HG03064 (cell line): Measurements from ENCODE around the gene ACOX1.

Experiments
- ATAC-seq: cut with Tn5 transposase; IDR thresholded peaks from one replicate; pipeline ENCODE4 v1.9.1; 2021; ENCODE audit warnings: low read depth; ENCODE audit not compliant: unreplicated experiment

Gene ACOX1

DNA sequence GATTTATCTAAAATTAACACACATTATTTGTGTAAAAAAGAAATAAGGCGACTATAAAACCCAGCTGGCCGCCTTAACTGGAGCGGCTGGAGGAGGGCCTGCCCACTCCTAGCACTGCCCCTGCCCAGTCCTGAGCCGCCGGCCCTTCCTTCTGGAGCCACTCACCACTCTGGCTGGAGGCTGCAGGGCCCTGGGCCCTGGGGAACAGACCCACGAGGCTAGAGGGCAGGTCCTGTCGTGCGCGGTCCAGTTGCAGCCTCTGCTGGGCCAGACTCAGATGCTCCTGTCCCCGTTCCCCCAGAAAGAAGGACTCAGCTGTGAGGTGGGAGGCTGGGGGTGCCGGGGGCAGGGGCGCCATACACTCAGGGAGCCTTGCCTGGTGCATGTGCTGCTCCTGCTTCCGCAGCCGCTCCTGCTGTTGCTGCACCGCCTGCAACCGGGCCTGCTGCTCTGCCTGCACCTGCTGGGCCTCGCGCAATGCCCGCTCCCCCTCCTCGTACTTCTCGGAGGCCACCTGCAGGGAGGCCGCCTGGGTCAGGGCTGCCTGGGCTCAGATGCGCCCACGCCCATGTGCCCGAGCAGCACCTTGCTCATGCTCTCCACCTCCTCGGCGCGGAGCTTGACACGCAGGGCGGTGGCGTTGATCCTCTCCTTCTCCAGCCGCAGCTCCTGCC, 65.3 kb downstream of the ACOX1 start:
- no peak for ATAC-seq

DNA sequence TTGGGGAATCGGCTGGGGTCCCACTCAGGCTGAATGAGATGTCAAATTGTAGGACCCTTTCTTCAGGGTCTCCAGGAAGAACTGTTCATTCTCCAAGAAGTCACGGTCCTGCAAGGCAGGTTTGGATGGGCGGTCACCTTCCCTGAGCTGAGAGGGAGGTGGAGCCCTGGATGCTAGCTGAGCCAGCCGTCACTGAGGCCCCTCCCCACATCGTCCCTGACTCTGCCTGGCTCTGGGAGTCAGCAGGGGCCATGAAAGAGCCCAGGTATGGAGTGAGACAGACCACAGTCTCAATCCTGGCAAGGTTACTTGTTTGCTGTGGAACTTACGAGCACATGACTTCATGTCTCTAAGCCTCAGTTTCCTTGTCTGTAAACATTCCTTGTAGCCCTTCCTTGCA, 68.3 kb downstream of the ACOX1 start:
- ATAC-seq: no peak

DNA sequence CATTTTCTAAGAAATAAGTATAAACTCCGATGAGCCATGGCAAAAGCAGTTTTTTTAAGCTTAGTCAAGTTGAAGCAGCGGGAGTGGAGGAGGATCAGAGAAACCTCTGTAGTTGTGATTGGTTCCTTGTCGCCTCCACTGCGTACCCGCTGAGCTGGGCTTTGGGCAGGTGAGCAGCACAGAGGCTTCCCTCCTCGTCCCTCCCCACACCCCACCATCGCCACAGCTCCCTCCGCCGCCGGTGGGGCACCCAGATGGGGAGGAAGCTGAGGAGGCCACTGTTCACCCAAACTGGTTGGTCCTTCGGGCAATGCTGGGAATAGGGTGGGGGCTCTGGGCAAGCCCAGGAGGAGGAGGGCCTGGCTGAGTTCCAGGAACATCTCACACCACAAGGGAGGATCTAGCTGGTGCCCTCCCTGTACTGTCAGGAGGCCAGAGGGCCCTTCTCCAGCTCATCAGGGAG, 69.1 kb downstream of the ACOX1 start:
- no peak for ATAC-seq

DNA sequence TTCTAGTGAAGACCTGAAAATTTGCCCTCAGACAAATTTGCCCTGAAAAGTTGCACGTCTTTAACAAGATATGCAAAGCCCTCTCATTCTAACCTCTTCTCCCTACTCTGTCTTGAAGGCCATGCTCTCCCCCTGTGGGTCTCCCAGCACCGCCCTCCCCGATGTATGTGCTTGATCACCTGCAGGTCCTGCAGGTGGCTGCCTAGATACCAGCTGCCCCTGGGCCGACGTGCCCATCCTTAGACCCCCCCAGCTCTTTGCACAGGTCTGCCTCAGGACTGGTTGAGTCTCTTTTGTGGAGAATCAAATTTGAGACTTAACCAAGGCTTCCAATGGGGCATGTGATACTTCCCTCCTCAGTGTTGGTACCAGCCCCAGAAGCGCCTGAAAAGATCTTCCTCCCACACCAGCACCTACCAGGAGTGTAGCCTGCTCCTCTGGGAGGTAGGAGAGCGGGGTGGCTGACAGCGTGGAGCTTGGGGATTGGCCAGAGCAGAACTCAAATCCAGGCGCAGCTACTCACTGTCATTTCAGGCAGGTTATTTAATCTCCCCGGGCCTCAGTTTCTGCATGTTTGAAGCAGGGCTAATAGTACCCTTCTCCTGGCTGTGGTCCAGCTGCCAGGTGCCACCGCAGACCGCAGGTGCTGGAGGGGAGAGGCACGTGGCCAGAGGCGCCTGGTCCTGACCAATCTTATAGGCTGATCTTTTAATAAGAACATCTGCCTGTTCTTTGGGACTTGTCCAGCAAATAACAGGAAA, 69.7 kb downstream of the ACOX1 start:
- ATAC-seq: no peak

DNA sequence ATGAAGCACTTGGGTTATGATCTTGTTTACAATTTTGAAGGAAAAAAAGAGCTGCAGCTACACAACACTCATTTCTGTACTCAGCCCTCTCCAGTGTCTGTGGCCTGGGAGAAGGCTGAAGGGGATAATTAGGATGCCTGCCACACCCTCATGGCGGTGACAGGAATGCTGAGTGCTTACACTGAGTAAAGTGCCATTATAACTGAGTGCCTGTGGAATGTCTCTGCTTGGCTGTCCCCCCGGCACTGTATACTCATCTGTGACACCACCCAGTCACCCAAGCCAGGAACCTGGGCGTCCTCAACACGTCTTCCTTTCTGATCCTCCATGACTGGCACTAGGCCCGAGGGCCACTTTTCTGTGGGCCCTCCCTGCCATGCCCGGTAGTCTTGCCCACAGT, 70.8 kb downstream of the ACOX1 start:
- no peak for ATAC-seq

DNA sequence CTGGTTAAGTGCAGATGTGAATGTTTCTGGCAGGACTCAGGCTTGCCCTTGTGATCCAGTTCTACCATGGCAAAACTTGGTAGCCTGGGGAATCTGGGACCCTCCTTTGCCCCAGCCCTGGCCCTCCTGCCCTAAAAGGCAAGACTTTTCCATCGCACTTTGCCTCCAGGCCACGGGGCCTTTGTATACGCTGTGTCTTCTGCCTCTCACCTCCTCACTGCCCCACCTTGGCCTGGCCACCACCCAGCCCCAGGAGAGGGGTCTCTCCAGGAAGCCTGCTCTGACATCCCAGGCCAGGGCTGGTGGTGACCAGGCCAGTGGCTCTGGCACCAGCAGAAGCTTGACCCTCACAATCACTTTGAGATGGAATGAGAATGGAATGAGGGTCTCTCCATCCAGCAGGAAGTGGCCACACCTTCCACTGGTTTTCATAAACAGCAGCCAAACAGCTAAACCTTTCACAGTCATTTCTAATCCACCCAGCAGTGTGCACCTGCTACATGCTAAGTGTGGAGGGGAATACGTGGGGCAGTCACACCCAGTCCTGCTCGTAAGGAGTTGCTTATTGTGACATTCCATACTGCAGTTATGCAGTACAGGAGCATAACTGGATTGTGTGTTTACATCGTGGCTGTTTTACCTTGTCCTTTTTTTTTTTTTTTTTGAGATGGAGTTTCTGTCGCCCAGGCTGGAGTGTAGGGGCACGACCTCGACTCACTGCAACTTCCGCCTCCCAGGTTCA, 72.7 kb downstream of the ACOX1 start:
- ATAC-seq: no peak

DNA sequence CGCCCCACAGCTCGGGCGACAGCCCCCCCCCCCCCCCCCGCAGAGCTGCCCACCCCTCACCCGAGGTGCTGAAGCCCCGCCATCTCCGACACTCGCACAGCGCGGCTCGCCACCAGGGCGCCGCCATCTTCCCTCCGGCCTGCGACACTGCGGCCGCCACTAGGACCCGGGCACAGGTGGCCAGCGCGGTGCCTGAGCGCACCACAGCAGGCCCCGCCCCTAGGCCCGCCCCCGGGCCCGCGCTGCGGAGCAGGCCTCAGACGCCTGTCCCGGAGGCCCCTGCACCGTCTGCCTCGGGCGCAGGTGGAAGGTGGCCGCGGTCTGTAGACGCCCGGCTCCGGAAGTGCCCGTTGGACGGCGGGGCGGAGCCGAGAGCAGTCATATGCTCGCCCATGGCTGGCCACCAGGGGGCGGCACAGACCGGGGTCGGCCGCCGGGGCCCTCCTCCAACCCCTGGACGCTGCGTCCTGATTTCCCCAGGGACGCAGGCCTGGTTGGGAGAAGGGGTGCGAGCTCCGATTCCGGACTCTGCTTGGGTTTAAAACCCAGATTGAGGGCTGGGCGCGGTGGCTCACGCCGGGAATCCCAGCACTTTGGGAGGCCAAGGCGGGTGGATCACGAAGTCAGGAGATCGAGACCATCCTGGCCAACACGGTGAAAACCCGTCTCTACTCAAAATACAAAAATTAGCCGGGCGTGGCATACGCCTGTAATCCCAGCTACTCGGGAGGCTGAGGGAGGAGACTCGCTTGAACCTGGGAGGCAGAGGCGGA, 74.0 kb downstream of the ACOX1 start, which contains the start of gene MRPL38:
Gene MRPL38, minus strand, starts transcription at position 136 of the 773 bp plus-strand sequence. Its CDS starts 9 bp downstream, at position 127.
- peak; percentile 96 for ATAC-seq

DNA sequence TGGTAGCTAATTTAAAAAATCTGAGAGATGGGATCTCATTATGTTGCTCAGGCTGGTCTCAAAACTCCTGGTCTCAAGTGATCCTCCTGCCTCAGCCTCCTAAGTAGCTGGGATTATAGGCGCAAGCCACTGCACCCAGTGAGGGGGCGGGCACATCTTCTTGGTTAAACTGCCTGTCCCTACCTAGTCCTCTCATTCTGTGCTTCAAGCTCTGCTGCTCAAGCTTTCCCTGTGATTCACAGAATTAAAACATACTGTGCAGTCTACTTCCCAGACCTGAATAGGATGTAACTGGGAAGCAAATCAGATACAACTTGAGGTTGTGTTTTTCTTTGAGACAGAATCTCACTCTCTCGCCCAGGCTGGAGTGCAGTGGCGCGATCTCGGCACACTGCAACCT, 76.6 kb downstream of the ACOX1 start:
- no peak for ATAC-seq

DNA sequence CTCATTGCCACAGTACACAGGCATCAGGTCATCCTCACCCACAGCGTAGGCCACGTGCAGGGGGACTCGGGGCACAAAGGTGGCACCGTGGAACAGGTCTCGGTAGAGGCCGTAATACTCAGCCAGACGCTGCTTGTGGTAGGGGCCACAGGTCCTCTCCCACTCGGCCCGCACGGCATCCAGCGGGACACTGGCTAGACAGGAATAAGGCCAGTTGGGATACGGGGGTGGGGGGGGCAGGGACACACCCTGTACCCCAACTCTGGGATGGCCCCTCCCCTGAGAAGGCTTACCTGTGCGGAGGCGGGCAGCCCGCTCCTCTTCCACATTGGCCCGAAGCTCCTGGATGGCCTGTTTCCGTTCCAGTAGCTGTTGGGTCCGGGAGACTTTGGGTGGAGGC, 77.2 kb downstream of the ACOX1 start:
- no peak for ATAC-seq

DNA sequence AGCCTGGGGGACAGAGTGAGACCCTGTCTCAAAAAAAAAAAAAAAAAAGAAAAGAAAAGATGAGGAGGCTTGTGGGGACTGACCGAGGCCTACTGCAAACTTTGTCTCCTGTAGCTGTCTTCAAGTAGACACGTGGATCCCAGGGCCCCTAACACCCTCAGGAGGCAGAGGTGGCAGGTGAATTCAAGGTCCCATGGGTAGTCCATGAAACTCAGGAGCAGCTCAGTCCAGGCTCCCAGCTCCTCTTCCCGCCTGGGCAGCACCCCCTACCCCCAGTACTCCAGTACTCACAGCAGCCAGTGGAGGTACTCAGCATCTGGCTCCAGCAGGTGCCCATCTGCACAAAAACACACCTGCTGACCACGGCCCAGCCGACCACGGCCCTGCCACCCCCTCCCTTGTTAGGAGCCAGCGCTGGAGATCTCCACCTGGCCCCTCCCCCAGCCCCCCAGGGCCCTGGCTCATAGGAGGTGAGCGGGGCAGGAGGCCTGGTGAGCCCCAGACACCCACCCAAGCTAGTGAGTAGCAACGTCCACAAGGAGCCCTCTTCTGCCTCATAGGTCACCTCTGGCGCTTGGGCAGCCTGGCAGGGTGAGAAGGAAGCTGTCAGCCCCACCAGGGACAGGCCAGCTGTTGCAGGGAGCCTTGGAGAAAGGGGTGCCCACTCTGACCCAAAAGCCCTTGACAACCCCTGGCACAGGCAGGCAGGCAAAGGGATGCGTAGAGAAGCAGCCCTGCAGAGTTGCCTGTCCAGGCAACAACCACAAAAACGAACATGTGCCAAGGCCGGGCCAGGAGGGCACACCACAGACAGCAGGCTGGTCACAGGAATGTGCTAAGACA, 78.1 kb downstream of the ACOX1 start:
- no peak for ATAC-seq

DNA sequence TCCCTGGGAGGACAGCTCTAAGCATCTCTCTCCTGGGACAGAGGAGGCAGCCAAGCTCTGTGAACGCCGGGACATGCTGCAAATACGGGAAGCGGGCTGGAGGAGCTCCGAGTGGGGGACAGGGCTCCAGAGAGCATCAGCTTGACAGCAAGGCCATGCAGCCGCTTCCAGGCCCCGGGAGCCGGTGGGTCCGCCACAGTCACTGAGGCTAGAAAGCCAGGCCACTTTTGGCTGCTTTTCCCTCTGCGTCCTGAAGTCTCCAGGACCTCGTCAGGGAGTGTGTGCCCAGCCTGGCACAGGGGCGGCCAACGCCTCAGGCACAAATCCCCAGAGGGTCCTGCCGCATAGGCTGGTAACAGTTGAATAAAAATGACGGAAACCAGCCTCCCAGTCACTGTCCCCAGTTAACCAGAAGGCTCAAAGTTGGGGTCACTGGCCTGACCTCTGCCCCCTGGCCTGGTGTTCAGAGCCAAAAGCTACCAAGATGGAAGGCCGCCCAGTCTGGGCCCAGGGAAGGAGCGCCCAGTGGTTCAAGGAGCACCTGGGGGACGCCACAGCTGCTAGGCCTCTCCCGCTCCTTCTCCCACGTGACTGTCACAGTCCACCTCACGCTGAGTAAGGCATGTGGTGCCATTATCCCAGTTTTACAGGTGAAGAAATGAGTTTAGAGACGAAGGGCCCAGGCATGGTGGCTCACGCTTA, 79.0 kb downstream of the ACOX1 start:
- ATAC-seq: no peak

DNA sequence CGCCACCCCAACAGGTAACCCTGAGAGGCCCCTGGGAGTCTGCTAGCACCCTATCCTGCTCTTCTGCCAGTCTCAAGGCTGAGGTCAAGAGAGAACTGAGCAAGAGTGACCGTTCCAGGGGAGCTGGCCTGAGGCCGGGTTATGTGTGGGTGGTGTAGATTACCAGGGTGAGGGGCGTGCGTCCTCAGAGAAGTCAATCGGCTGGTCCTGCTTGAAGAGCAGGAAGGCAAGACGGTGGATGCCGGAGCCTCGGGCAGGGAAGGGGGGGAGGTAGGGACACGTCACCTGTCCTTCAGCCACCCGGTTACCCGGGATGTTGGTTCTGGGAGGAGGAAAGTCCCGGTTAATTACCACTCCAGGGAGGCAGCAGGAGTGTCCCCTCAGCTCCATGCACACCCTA, 79.6 kb downstream of the ACOX1 start:
- ATAC-seq: no peak

DNA sequence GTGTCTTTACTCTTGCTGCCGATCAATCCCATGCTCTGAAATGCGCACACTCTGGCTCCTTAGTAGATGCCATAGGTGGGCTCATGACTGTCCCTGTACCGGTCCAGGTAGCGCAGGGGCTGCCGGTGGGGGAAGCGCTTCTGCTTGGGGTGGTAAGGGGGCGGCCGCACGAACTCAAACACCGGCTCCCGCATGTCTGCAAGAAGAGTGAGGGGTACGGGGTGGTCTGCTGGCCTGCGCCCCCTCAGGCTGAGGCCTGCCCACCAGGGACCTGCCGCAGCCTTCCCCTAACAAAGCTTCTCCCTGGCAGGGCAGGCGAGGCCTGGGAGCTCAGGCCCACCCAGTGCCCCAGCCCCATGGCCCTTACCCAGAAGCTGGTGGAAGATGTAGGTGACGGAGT, 80.2 kb downstream of the ACOX1 start:
- ATAC-seq: no peak

DNA sequence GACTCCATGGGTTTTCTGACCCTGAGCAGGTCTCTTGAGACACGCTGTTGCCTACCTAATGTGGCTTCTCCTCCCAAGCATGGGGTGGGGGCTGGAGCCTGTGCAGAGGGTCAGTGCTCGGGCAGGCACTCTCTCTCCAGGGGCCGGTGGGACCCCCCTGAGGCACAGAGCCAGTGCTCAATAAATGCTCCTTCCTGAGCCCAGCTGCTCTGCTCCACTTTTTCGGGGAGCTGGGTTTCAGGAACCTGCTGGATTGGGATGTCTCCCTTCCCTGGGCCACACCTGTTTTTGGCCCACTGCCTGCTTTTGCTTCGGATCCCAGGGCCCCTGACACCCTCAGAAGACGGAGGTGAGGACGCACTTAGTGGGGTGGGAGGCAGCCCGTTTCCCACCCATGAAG, 80.9 kb downstream of the ACOX1 start:
- no peak for ATAC-seq

DNA sequence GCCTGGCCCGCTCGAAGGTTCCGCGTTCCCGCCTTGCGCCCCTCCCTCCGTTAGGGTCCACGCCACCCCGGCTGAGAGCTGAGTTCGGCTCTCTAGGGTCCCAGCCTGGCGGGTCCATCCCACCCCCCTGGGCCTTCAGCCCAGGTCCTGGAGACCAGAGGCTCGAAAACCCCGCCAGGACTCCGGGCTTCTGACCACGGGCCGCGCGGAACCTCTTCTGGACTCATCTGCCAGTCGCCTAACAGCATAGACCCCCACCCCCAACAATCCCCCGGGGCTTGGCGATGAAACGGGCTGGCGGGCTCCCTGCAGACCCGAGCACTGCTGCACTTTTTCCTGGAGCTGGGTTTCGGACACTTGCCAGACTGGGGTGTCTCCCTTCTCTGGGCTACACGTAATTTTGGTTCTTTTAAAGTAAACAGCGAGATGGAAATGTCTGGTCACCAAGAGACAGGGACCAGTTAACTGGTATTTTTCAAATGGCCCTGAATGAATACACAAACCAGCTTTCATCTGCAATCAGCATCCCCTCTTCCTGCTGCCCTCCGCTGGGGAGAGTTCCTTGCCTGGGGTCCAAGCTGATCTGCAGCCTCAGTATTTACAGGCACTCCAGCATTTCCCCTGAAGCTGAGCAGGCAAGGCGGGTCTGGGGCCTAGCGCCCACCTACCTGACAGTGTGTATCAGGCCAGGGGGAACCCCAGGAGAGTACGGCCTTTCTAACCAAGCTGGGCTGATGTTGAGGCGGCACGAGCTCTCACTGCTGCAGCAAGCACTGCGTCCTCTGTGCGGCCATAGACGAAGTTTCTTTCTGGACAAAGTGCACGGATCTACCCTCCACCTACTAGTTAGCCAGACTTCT, 81.6 kb downstream of the ACOX1 start:
- ATAC-seq: no peak

DNA sequence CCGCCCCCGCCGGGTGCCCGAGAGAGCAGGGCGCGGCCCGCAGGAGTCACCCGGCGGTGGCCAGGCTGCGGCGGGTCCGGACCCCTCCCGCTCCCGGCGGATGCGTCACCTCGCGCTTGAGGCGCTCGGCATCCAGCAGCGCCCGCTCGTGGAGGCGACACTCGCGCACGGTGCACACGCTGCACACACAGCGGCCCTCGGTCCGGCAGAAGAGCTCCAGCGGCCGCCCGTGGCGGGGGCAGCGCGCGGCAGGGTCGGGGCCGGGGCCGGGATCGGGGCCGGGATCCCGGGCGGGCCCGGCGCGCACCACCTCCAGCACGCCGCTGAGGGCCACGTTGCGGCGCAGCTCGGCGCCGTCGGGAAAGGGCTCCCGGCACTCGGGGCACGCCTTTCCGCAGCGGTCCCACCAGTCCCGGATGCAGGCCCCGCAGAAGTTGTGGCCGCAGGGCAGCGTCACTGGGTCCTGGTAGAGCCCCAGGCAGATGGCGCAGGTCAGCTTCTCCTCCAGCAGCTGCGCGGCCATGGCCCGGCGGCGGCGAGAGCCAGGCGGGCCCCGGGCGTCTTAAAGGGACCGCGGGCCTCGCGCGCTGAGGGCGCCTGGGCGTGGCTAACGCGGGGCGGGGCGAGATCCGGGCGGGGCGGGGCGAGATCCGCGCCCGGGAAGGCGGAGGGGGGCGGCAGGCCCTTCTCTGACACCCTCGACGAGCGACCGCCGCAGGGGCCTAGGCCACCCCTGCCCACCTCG, 82.4 kb downstream of the ACOX1 start, which contains the start of gene TRIM65:
Gene TRIM65, minus strand, starts transcription at position 537 of the 745 bp plus-strand sequence. Its CDS starts 14 bp downstream, at position 523.
- peak; percentile 48 for ATAC-seq

DNA sequence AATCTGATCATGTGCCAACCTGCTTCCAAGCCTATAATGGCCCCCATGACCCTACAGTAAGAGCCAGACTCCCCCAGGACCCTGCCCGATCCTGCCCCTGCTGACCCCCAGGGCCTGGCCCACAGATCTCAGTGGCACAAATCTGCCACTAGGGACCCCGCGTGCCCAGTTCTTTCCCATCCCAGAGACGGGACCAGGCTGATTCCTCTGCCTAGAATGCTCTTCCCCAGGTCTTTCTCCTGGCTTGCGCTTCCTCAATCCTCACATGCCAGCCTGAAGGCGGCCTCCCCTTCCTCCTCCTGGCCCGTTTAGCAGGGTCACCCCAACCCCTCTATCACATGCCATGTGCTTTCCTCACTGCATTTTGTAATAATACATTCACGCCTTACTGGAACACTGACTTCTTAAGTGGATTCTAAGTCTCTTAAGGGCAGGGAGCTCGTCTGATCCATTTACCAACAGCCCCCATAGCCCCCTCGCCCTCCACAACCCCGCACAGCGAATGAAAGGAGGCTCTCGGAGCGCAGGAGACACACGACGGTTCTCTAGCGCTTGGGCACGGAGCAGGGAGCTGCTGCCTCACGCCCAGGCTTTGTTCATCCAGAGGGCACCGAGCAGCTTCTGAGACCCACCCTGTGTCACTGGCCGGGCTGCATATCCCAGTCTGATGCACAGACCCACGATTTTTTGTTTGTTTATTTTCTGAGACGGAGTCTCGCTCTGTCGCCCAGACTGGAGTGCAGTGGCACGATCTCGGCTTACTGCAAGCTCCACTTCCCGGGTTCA, 83.4 kb downstream of the ACOX1 start:
- no peak for ATAC-seq
